Embryonic facial prominence (tissue), 1 donor: ENCODE measurements around the gene DNAJA4.

ENCODE experiments used
- DNase-seq: peaks from one replicate; pipeline ENCODE4 v3.0.0-alpha.2; 2016; ENCODE audit errors: extremely low spot score

The DNAJA4 gene

GRCh38 chr15:78264304-78265136, at the start of gene DNAJA4:
DNAJA4 (plus strand) TSS chr15:78264562; CDS start chr15:78264764, 202 bp downstream.
- no peak for DNase-seq

- DNase-seq: no peak
Observed at GRCh38 chr15:78216276-78217104, 47.9 kb upstream of the DNAJA4 start.

- no peak for DNase-seq
Observed at GRCh38 chr15:78220713-78221112, 43.6 kb upstream of the DNAJA4 start.

- DNase-seq: no peak
Observed at GRCh38 chr15:78222745-78223395, 41.5 kb upstream of the DNAJA4 start.

DNA sequence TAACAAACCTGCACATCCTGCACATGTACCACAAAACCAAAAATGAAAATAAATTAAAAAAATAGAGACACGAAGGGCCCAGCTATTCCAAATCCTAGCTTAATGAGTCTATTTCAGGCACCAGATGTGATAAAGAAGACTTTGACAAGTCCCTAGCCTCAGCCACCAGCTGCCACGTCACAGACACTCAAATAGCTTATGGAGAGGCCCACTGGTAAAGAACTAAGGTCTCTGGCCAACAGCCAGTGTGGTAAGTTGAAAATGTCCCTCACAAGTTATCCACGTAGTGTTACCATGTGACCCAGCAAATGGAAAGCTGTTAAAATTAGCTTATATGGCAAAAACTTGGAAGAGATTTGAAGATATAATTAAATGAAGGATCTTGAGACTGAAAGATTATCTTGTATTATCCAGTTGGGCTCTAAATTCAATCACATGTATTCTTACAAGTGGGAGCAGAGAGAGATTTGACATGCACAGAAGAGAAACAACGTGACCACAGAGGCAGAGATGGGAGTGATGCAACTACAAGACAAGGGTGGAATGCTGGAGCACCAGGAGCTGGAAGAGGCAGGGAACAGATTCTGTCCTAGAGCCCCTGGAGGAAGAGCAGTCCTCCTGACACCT, 40.9 kb upstream of the DNAJA4 start:
- no peak for DNase-seq

- DNase-seq: no peak
Observed at GRCh38 chr15:78224023-78224411, 40.3 kb upstream of the DNAJA4 start.

DNA sequence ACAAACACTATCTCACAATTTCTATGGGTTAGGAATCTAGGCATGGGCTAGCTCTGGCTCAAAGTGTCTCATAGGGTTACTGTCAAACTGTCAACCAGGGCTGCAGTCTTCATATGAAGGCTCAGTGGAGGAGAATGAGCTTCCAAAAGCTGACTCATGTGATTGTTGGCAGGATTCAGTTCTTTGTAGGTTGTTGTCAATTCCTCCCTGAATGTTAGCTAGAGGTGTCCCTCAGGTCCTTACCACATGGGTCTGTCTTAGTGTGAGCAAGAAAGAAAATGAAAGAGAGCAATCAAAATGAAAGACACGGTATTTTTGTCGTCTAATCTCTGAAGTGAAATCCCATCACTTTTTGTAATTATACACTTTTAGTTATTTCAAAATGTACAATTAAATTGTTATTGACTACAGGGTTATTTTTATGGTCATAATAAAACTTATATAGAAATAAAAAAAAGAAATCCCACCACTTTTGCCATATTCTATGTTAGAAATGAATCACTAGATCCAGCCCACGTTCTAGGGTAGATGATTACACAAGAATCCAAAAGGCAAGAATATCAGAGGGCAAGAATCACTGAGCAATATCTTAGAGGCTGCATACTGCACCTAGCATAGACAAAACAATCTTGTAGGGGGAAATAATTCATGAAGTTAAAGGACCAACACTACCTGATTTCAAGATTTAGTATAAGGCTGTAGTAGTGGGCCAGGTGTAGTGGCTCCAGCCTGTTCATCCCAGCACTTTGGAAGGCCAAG, 38.4 kb upstream of the DNAJA4 start:
- DNase-seq: no peak

DNA sequence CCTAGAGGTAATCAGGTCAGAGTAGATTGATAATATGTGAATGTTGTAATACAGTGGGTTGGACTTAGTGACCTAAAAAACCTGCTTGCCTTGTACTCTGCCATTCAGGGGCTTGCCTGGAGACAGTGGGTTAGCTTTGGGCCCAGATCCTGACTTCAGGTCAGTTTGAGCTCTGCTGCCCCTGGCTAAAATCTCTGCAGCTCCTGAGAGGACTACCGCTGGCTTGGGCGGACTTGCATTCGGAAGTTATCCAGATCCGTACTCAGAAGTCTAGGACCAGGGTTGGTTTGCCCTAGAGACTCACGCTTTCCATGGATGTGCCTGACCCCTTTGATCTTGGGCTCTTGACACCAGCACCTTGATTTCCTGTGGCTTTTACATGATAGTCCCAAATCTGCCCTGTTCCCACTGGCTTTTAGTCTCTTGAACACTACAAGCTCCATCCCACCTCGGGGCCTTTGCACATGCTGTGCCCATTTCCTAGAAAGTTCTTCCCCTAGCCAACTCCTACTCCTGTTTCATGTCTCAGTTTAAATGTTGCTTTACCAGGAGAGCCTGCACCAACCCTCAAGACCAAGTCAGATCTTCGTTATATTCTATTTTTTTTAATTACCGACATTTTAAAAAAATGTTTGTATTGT, 35.9 kb upstream of the DNAJA4 start:
- DNase-seq: no peak

DNA sequence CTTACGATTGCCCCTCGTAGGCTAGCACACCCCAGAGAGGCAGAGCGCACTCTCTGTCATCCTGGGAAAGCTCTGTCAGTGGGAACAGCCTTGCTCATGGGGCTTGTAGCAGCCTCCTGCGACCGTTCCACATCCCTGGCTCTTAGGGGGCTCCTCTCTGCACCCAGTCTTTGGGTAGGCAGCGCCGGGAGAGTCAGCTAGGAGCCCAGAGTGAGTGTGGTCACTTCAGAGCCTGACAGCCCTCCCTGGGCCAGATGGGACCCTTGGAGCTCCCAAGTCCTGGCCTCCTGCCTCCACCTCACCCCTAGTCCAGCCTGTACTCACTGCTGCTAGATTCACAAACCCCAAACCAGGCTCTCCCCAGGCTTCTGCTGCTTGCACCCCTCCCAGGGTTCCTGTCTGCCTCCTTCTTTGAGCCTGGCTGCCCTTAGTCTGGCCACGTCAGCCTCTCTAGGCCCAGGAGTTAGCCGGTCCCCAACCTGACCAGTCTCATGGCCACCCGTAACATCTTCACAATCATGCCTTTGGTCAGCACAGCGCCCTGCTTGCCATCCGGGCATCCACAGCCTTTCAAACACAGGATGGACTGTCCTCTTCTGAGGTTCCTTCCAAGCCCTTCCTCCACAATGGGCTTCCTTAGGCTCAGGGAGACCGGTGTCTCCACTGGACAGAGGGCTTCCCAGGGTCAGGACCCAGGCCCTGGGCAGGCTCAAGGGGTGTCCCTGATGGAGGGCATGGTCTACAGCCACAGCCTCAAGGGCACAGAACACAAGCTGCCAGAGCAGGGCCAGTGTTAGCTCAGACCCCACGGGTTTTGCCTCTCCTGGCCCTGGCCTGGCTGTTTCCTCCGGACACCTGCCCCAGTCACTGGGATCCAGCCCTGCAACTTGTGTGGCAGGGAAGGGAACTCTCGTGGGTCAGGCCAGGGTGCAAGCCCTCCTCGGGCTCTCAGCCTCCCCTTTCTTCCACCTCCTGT, 34.6 kb upstream of the DNAJA4 start:
- DNase-seq: no peak

GRCh38 chr15:78232951-78233350, 31.4 kb upstream of the DNAJA4 start:
- DNase-seq: no peak

- no peak for DNase-seq
Observed at GRCh38 chr15:78233496-78233895, 30.9 kb upstream of the DNAJA4 start.

DNA sequence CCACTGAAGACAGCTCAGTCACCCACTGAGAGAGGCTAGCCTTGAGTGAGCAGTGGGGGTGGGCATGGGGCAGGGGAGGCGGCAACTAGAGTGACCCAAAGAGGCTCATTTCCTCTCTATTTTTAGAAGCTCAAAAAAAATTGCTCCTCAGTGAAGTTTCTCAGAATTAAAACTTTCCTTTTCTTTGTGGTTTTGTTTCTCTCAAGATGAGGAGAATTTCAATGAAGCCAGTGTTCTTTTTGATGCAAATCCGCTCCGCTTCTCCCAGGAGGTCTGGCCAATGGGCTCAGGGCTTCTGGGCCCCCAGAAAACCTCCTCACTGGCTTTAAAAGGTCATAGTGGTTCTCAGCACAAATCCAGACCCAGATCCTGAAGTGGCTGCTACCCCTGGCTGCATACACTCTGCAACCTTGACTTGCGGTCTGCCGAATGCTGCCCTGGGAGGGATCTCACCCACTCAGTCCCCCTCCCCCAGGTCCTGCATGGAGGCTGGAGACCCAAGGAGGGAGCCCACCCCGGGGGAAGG, 29.8 kb upstream of the DNAJA4 start, which contains the start of gene ACSBG1:
TSS of gene ACSBG1 (minus strand) at position 51 of the 526 bp plus-strand sequence. CDS start 64 bp downstream, outside the sequence.
- DNase-seq: no peak

- DNase-seq: no peak
Observed at GRCh38 chr15:78236491-78236890, 27.9 kb upstream of the DNAJA4 start.

DNA sequence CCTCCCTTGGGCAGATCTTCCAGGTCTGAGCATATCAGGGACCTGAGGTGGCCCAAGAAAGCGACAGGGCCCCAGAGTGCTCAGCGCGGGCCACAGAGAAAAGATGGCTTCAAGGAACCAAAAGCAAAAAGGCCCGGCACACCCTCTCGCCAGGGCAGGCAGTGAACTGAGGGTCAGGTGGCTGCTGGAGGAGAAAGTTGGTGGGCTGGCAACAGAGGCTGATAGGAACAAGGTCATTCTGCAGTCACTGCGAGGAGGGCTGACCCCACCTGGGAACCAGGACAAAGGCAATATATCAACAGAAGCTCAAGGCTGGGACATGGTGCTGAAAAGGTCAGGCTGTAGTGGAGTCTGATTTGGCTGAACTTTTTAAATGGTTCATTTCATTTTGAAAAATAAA, 27.2 kb upstream of the DNAJA4 start:
- no peak for DNase-seq

DNA sequence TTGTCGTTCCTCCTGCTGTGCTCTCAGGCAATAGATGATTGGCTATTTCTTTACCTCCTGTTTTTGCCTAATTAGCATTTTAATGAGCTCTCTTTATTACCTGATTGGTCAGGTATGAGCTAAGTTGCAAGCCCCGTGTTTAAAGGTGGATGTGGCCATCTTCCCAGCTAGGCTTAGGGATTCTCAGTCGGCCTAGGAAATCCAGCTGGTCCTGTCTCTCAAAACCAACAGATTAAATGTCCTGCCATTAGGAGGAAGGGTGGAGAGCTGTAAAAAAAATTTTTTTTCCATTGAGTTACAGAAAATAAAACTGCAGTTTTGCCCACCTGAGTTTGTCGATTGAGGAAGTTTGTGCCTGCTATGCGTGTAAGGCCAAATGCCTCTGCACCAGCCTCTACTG, 24.6 kb upstream of the DNAJA4 start:
- no peak for DNase-seq

DNA sequence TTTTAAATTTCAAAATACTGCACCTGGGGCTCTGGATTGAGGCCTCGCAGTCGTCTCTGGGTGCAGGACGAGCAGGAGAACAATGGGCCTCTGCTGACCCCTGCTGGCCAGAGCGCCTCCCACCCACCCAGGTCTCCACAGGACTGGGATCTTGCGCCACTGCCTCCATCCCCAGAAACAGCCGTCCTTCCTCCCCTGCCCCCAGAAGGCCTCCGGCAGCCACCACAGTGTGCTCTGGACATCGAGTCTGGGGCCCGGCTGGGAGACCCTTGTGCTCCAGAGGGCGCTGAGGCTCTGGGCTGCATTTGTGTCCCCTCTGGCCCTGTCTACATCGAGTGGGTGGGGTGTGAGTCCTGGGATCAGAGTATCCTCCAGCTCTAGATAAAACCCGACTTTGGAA, 23.3 kb upstream of the DNAJA4 start:
- DNase-seq: peak; percentile 25

DNA sequence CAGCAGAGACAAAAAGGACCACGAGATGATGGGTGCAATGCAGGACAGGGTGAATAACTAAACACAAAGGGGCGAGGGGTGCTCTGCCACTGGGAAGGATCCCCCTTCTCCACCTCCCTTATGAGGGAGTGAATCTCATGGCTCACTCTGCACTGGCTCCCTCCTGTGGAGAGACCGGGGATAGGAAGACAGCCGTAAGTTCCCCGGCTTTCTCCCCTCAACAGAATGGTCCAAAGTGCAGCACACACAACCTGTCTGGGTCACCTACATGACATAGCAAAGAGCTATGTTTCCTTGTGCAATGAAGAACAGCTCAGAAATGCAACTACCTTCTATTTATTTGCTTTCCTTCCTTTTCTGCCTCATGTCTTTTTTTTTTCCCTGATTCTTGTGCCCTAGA, 22.2 kb upstream of the DNAJA4 start:
- no peak for DNase-seq

- no peak for DNase-seq
Observed at GRCh38 chr15:78243058-78243457, 21.3 kb upstream of the DNAJA4 start.

DNA sequence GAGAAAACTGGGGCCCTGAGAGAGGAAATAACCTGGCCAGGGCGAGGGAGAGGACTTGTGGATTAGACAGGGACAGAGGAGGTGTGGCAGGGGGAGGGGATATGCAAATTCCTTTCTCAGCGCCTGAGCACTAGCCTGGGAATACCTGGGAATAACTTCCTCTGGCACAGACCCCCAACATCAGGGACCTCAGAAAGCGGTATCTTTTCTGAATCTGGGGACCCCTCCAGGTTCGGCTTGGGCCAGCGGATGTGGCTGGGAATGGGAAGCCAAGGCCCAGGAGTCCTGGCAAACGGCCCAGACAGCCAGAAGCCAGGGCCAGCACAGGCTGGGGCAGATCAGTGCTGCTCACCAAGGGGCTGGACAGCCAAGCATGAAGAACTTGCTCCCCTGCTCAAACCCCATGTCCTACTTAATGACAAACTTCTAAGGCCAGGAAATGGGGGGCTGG, 20.8 kb upstream of the DNAJA4 start:
- DNase-seq: no peak
